GM12891 (cell line): ENCODE measurements around the gene YPEL4.

Experiments used
- DNase-seq: peaks from one replicate; pipeline ENCODE4 v3.0.0; 2011; ENCODE audit warnings: low spot score; ENCODE audit not compliant: insufficient read length
- FAIRE-seq: peaks from 2 replicates; lab custom pipeline; 2011; peaks lifted over from hg19 to GRCh38; lab: Jason Lieb, UNC
- PAX5 ChIP-seq: IDR thresholded peaks from 2 replicates; pipeline ENCODE4 v1.6.1; 2011; ENCODE audit warnings: low read length, moderate library complexity, mild to moderate bottlenecking; ENCODE audit not compliant: insufficient read depth, severe bottlenecking
- POLR2A ChIP-seq: IDR thresholded peaks from 2 replicates; pipeline ENCODE4 v1.6.1; 2011; ENCODE audit warnings: low read depth, low read length, control low read depth
- POLR2AphosphoS5 ChIP-seq: IDR thresholded peaks from 2 replicates; pipeline ENCODE4 v1.6.1; 2011; ENCODE audit warnings: low read depth, low read length, control low read depth
- POU2F2 ChIP-seq: IDR thresholded peaks from 2 replicates; pipeline ENCODE4 v1.6.1; 2011; ENCODE audit warnings: low read depth, mild to moderate bottlenecking, control low read depth, low read length, moderate library complexity
- SPI1 ChIP-seq: IDR thresholded peaks from 2 replicates; pipeline ENCODE4 v1.6.1; 2011; ENCODE audit warnings: low read depth, low read length, control low read depth
- TAF1 ChIP-seq: IDR thresholded peaks from 2 replicates; pipeline ENCODE4 v1.6.1; 2011; ENCODE audit warnings: low read depth, low read length, control low read depth

Gene YPEL4

GRCh38 chr11:57635246-57635645 lies 14.5 kb downstream of the YPEL4 start:
- FAIRE-seq (no peak), DNase-seq (no peak)
- no peak for TF ChIP-seq SPI1
- no peak for TF ChIP-seq PAX5
- no peak for TF ChIP-seq POLR2AphosphoS5
- no peak for TF ChIP-seq TAF1
- TF ChIP-seq POU2F2: no peak
- no peak for TF ChIP-seq POLR2A

- DNase-seq (no peak), FAIRE-seq (no peak)
- no peak for TF ChIP-seq POLR2A
- TF ChIP-seq POLR2AphosphoS5: no peak
- no peak for TF ChIP-seq POU2F2
- TF ChIP-seq PAX5: no peak
- TF ChIP-seq TAF1: no peak
- TF ChIP-seq SPI1: no peak
These were observed 15.4 kb downstream of the YPEL4 start for GRCh38 chr11:57634311-57634710.

GRCh38 chr11:57633394-57634070 lies 16.2 kb downstream of the YPEL4 start:
- TF ChIP-seq POLR2A (no peak), SPI1 (no peak), PAX5 (no peak), POU2F2 (no peak), TAF1 (no peak), POLR2AphosphoS5 (no peak)
- no peak for DNase-seq
- FAIRE-seq: no peak

- FAIRE-seq (no peak), DNase-seq (no peak)
- TF ChIP-seq PAX5: no peak
These were observed 17.6 kb downstream of the YPEL4 start for GRCh38 chr11:57632116-57632515.

- TF ChIP-seq POLR2A (no peak), SPI1 (no peak), POLR2AphosphoS5 (no peak), TAF1 (no peak), POU2F2 (no peak), PAX5 (no peak)
- DNase-seq (no peak), FAIRE-seq (no peak)
These were observed 19.5 kb downstream of the YPEL4 start for GRCh38 chr11:57630171-57630570.

- DNase-seq (no peak), FAIRE-seq (no peak)
- TF ChIP-seq PAX5 (no peak), SPI1 (no peak), TAF1 (no peak), POU2F2 (no peak), POLR2A (no peak), POLR2AphosphoS5 (no peak)
These were observed 22.8 kb downstream of the YPEL4 start for GRCh38 chr11:57626895-57627294.

- TF ChIP-seq POU2F2: no peak
- no peak for FAIRE-seq
- no peak for DNase-seq
These were observed 24.8 kb downstream of the YPEL4 start for GRCh38 chr11:57624864-57625263.

- no peak for TF ChIP-seq PAX5
- TF ChIP-seq POU2F2: no peak
- TF ChIP-seq TAF1: no peak
- TF ChIP-seq POLR2A: no peak
- no peak for TF ChIP-seq SPI1
- TF ChIP-seq POLR2AphosphoS5: no peak
- no peak for DNase-seq
- no peak for FAIRE-seq
These were observed 27.4 kb downstream of the YPEL4 start for GRCh38 chr11:57622263-57622662.

- no peak for TF ChIP-seq POLR2AphosphoS5
- DNase-seq: no peak
- no peak for FAIRE-seq
These were observed 29.2 kb downstream of the YPEL4 start for GRCh38 chr11:57620467-57620866.

GRCh38 chr11:57619331-57619730 lies 30.4 kb downstream of the YPEL4 start:
- FAIRE-seq: no peak
- DNase-seq: no peak
- TF ChIP-seq SPI1: no peak
- no peak for TF ChIP-seq POLR2AphosphoS5
- no peak for TF ChIP-seq POU2F2
- no peak for TF ChIP-seq TAF1
- TF ChIP-seq PAX5: no peak
- no peak for TF ChIP-seq POLR2A
